Astrocyte of the hippocampus (primary cell): ENCODE results near the gene ACOT7.
"Not testable (repeated sequence)": the region's sequence is repeated elsewhere in the genome, so short reads cannot be mapped to it uniquely, and the experiment has no call there.

Experiments used
- DNase-seq: peaks from one replicate; pipeline ENCODE4 v3.0.0; 2011; ENCODE audit warnings: low read depth, low spot score

ACOT7 gene

DNA sequence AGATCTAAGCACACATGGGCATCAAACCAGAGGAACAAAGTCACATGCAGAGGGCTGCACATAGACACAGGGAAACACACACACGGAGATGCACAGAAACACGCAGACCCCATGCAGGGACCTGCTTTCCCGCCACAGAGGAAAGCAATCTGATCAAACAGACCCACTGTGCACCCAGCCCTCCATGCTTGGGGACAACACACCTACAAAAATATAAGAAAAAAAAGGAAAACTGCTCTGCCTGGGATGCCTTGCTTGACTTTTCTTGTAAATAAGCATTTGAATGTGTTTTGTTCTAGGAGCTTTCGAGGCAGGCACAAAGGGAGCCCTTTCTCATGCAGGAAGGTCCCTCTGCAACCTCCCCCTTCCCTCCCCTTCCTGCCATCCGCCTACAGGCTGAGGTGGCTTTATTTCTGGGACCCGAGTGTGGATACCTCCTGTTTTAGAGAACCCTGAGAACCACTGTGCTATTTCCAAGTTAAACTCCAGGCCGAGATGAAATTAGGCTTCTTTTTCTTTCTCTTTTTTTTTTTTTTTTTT lies 154.3 kb downstream of the ACOT7 start:
- no peak for DNase-seq

DNA sequence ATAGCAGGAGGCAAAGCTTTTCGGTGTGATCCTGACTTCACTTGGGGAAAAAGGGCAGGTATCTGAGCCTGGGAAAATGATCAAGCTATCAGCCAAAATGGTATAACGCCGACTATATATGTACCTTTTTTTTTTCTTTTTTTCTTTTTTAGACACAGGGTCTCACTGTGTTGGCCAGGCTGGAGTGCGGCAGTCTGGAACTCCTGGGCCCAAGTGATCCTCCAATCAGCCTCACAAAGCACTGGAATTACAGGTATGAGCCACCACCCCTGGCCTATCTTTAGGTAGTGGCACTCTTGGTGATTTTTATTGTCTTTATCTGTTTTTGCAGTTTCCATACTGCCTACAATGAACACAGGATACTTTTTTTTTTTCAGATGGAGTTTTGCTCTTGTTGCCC lies 156.5 kb downstream of the ACOT7 start:
- no peak for DNase-seq

DNA sequence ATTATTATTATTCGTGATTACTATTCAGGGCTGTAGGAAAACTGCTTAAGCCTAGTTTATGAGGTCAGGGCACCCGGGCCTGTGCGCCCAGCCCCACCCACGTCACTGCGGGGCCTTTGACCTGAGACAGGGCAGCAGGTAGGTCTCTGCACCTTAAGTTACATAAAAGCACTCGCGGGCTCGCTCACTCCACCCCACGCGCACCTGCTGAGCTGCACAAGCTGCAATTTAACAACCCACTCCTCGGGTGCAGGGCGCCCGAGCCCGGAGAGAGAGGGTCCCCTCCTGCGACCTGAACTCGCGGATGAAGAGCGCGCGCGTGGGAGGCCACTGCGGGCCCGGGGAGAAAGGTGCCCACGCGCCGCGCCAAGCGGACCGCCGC lies 158.3 kb downstream of the ACOT7 start:
- DNase-seq: no peak

DNA sequence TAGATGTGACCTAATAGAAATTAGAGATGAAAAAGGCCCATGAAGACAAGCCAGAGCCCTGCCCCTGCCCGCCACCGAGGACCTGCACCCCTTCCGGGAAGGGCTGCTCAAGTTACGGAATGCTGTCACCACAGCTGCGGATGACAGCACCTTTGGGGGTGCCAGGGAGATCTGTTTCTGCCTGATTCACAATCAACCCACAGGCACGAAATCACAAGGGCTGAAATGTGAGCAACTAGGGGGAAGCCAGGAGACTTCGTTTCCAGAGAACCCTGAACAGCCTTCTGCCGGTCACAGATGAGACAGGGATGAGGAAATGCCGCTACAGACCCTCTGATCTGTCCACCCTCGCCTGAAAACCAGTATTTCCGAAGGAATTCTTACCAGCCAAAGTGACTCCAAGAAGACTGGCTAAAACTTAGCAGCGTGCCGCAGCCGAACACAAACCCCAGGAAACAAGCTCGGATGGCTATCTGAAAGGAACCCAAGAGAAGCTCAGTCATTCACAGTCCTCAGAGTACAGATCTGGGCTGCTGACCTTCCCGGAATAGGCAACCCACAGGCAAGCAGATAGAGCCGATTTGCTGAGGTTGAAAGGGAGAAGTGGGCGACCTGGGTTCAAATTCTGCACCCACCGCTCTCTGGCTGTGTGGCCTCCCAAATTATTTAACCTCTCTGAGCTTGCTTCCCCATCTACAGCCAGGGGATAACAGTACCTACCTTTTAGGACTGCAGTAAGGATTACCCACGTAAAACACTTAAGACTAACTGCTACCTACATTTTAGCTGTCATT lies 158.9 kb downstream of the ACOT7 start:
- DNase-seq: peak; percentile 45

DNA sequence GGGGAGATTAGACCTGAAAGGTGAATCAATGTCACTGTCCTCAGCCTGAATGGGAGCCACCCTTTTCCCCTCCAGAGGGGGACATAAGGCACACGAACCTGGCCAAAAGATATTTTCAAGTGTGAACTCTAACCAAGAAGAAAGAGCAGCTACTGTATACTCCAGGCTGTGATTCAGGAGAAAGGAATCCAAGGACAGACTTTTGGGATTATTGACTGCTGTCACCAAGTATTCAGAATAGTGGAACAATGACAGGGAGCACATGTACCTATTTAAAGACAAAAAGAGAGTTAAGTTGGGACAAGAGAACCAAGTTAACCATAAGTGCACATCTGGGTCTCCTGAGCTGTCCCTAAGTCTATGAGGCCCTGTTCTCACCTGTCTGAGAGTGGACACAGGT lies 160.2 kb downstream of the ACOT7 start:
- no peak for DNase-seq

DNA sequence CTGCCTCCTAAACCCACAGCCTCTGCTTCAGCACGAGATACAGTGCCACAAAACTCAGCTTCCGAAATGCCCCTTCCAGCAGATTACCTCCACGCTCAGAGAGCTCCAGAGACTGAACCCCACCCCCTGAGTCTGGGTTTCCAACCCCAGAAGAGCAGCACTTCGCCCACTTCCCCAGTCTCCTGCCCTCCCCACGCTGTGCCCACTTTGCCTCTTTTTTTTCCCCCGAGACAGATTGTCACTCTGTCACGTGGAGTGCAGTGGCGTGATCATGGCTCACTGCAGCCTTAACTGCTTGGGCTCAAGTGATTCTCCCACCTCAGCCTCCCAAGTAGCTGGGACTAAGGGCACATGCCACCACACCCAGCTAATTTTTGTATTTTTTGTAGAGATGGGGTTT lies 167.9 kb downstream of the ACOT7 start:
- DNase-seq: no peak

DNA sequence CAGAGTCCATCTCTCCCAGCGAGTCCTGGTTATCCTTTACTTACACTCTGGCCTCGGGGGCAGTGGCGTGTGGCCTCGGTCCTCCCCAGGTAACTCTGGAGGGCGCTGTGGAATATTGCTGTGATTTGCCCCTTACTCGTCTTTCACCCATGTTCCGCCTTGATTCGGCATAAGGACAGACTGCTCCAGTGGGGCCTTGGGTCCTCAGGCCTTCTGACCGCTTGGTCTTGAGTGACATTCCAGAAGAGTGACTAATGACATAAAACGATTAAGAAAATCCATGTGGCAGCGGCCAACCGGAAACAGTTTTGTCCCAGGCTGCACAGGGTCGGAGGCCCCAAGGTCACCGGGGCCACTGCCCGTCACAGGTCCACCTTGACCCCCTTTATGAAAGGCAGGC lies 168.8 kb downstream of the ACOT7 start:
- DNase-seq: peak; percentile 35

DNA sequence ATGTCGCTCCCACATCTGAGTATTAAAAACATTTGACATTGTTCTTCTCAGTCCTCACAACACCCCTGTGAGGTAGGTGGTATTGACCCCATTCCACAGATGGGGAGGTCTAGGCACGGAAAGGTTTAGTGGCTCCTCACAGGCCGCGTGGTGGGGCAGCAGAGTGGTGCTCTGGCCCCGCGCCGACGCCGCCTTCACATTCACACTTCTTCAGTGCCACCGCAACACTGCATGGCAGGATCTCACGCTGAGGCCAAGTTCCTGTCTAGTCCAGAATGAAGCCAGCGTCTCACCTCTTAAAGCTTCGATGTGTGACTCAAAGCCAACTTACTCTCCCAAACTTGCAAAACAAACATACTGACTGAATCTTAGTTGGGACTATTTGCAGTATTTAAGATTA lies 169.9 kb downstream of the ACOT7 start:
- no peak for DNase-seq

DNA sequence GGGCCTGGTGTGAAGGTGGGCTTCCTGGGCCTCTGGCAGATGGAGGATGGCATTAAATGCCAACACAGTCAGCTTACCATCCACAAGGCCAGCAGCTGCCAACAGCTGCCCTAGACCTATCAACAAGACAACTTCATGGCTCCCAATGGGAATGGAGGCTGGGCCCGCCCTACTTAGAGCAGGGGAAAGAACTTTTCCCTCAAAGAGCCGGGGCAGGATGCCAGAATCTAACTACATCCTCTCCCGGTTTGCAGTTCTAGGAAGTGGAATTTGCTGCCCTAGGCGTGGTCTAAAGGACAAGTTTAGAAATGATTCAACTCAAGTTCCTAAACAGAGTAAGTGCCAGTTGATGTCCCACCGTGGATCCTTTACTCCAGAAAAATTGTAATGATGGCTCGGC lies 170.9 kb downstream of the ACOT7 start:
- no peak for DNase-seq

DNA sequence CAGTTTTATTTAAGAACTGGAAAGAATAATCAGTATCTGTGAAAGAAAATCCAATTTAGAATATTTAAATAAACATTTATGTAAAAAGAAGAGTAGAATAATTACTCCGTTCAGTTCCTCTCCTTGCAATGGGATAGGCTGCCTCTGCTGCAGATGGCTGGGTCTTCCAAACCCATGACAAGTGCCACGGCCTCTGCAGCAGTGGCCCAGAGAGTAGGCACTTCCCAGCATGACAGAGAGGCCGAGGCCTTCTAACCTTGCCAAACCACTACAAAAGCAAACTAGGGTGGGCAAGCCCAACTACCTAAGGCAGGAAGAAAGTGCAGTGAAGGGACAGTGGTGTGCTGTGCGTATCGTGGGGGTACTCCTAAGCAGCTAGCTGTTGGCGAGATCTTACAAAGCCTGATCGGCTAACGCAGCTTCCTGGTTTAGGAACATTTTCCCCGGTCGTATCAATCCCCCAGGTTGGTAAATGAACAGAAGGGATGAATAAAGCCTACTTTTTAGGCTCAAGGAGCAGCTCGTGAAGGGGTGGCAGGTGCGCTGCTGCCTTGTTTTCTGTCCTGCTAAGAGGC lies 172.3 kb downstream of the ACOT7 start:
- DNase-seq: no peak

DNA sequence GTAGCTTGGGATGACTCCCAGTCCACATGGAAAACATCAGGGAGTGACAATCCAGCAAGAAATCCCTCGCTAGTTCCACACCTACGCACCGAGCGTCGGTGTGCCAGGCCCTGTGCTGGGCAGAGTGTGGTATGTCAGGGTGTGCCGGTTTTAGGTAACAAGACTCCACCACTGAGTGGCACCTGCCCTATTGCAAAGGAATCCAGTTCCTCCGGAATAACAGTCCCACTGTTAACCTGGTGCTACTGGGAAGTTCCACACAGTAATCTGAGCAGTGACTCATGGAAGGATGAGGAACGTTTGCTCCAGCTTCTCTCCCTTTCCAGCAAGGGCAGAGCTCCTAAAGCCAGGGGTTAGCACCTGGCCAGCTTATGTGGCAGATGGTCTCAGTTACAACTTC lies 173.3 kb downstream of the ACOT7 start:
- DNase-seq: no peak

DNA sequence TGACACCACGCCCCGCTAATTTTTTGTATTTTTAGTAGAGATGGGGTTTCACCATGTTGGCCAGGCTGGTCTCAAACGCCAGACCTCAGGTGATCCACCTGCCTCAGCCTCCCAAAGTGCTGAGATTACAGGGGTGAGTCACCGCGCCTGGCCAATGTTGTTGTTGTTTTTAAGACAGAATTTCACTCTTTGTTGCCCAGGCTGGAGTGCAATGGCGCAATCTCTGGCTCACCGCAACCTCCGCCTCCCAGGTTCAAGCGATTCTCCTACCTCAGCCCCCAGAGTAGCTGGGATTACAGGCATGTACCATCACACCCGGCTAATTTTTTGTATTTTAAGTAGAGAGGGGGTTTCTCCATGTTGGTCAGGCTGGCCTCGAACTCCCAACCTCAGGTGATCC lies 173.9 kb downstream of the ACOT7 start:
- not testable (repeated sequence) for DNase-seq

DNA sequence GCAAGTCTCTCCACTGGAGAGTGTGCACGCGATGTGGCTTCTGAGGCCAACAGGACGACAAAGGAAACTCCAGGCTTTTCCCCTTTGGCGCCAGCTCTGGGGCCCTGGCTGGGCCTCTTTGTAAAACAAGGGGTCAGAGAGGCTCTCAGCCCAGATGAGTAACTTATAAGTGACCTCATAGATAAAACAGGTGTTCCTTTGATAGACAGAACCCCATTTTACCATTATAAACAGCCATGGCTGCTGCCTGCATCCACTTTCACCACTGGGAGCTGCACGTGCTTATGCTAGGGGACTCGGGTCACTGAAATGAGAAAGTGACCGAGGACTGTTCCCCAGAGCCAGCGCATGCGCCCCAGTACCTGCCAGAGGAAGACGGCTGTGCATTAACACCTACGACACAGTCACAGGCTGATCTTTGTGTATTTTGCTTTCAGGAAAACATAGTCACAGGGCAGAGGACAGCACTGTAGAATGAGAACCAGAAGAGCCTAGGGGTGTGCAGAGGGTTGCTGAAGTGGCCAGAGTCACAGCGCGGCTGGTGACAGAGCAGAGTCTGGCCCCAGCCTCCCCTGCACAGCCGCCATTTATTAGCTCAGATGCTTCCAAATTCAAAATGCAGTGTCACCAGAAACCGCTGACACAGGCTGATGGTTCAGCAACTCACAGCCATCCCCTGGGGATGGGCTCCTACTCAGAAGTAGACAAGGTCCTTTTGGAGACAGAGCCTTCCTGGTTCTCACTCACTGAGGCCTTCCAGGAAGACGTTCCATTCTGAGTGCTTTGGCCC lies 175.0 kb downstream of the ACOT7 start:
- no peak for DNase-seq
